ENCODE measurements around the gene CDCA4.

The CDCA4 gene

DNA sequence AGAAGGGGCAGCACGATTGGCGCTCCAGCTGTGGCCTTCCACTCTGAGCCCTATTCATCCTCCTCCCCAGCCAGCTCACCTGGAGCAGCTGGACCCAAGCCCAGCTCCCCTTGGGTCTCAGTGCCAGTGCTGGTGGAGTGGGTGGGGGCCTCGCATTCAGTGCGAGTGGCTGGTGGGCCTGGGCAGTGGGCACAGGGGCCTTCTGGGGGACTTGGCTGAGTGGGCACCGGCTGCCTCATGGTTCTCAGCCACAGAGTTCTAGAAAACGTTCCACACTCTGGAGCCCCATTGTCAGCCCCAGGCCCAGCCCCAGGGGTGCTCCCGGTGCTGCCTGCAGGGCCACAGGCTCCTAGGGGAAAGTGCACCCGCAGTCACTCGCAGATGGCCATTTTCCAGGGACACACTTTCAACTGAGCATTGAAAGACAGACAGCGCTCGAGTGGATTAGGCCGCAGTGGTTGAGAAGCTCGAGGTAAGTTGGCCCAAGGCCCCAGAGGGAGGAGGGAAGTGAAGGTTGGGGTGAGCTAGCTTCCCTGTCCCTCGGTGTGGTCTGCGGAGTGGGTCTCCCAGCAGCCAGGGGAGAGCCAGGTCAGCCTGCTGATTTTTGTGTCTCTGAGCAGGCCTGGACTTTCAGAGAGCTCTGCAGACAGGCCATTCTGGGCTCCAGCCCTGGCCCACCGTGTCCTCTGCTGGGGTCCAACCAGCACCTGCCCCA is 31.5 kb downstream of the CDCA4 start:
- no peaks in the 10 kb centered on the region; the same call in 1 of the 2 replicates for H3K36me3 ChIP-seq (ENCODE audit: control insufficient read depth, insufficient read depth, low read length)
- H3K4me3 ChIP-seq (replicated peaks; ENCODE audit: low read depth, low read length) = no peak overlapping the region
- H3K27me3 ChIP-seq (replicated peaks; ENCODE audit: control insufficient read depth, insufficient read depth, low read length) = no peaks in the 10 kb centered on the region
- no peak for DNase-seq (ENCODE audit: extremely low read depth, insufficient read length)
- TF ChIP-seq, protein P1, sequence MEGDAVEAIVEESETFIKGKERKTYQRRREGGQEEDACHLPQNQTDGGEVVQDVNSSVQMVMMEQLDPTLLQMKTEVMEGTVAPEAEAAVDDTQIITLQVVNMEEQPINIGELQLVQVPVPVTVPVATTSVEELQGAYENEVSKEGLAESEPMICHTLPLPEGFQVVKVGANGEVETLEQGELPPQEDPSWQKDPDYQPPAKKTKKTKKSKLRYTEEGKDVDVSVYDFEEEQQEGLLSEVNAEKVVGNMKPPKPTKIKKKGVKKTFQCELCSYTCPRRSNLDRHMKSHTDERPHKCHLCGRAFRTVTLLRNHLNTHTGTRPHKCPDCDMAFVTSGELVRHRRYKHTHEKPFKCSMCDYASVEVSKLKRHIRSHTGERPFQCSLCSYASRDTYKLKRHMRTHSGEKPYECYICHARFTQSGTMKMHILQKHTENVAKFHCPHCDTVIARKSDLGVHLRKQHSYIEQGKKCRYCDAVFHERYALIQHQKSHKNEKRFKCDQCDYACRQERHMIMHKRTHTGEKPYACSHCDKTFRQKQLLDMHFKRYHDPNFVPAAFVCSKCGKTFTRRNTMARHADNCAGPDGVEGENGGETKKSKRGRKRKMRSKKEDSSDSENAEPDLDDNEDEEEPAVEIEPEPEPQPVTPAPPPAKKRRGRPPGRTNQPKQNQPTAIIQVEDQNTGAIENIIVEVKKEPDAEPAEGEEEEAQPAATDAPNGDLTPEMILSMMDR (IDR thresholded peaks at IDR 0.05; ENCODE audit: insufficient read depth, low read length, poor library complexity, severe bottlenecking) = no peak

DNA sequence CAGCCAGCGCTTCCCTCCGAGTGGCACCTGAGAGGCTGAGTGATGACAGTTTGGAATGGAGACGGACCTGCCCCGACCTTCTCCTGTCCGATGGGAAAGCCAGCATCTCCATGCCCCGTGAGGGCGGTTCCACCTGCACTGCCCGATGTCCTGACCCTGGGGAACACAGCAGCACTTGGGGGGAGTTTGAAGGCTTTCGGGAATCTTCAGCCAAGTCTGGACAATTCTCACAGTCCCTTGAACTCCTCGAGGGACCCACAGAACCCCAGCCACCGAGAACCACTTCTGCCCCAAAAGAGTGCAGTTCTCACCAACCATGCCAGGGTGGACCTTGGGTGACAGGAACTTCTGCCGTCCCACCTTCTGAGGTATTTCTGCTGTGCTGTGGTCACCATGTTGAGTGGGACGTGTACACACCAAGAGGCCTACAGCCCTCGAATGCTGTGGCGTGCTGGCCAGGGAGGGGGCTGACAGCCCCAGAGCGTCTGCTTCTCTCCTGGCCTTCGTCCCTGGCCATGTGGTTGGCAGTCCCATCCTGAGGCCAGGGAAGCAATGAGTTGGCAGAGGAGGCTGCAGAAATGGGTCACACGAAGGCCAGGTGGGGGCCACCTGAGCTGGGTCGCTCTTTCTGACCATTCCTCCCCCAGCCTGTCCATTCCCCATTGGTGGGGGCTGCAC is 34.3 kb downstream of the CDCA4 start:
- DNase-seq (ENCODE audit: extremely low read depth, insufficient read length) = no peak
- TF ChIP-seq, protein P1 (IDR thresholded peaks at IDR 0.05; ENCODE audit: insufficient read depth, low read length, poor library complexity, severe bottlenecking) = no peak
- Histone ChIP-seq H3K4me3 (replicated peaks; ENCODE audit: low read depth, low read length) (peak overlapping the region; percentile 72; the same call in 1 of the 2 replicates), H3K36me3 (ENCODE audit: control insufficient read depth, insufficient read depth, low read length) (no peaks in the 10 kb centered on the region; the same call in 1 of the 2 replicates), H3K27me3 (replicated peaks; ENCODE audit: control insufficient read depth, insufficient read depth, low read length) (no peaks in the 10 kb centered on the region)

DNA sequence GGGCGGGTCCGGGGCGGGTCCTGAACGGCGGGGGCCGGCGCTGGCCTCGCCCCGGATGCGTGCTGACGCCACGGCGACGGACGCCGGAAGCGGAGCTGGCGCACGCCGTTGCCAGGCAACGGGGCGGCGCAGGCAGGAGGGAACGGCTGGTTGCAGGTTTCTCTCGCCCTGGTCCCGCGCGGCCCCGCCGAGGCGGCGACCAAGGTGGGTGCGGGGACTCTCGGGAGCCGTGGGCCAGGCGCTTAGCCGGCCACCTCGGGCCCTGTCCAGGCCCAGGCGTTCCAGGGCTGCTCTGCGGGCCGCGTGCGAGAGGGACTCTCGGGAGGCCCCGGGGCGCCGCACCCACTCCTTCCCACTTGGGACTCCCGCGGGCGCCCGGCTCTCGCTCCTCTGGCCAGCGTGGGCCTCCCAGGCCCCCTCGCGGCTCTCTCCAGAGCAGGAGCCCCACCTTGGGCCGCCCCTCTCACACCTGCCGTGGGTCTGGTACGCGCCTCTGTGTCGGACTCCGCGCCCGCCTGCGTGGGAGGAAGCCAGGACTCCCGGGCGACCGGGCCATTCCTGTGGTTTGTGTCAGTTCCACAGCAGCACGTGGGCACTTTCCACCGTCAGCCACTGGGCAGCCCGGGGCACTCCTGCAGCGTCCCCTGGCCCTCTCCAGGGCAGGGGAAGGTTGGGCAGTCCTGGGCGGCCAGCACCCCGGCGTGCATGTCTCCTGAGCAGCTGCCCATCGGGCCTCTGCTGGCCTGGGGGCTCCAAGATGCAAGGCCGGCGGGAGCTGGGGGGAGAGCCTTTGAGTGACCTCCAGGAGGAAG is 35.0 kb downstream of the CDCA4 start, which contains the start of gene CLBA1:
Gene CLBA1 (plus strand): TSS at position 114 of the 812 bp plus-strand sequence. CDS start 644 bp downstream, at position 758.
- Histone ChIP-seq H3K27me3 (replicated peaks; ENCODE audit: control insufficient read depth, insufficient read depth, low read length) (no peaks in the 10 kb centered on the region), H3K4me3 (replicated peaks; ENCODE audit: low read depth, low read length) (peak within 1 kb of the TSS; percentile 72), H3K36me3 (ENCODE audit: control insufficient read depth, insufficient read depth, low read length) (no peaks in the 10 kb centered on the region; the same call in 1 of the 2 replicates)
- peak; percentile 93 for DNase-seq (ENCODE audit: extremely low read depth, insufficient read length)
- TF ChIP-seq, protein P1 (IDR thresholded peaks at IDR 0.05; ENCODE audit: insufficient read depth, low read length, poor library complexity, severe bottlenecking) = no peak

DNA sequence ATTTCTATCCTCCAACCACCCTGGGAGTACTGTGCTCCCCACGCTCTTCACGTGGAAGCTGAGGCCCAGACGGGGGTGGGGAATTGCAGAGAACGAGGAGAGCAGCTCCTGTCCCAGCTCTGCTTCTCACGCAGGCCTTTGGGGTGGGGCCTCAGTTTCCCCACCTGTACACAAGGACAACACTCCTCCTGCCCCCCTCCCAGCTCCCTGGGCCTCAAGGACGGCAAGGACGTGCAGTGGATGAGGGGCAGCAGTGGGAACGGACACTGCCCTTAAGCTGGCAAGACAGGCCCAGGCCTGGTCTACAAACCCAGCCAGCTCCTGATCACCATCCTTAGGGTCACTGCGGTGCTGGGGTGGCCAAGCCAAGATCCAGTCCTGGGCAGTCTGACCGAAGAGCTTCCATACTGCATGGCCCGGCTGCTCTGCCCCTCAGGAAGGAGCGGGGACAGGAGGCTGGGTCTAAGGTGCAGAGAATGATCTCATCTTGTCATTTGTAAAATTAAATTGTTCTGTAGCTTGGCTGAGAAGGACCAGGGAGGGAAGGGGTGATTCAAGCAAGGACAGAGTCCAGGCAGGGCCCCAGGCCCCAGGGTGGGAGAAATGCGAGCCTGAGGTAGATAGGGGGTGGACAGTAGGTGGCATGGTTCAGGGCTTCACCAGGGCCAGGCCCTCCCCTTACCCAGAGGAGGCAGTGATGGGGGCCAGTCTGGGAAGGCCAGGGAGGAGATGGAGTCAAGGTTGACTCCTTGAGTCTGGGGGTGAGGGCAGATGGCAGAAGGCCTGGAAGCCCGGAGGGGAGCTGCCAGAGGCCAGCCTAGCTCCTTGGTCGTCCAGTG is 36.6 kb downstream of the CDCA4 start:
- no peak overlapping the region for H3K4me3 ChIP-seq (replicated peaks; ENCODE audit: low read depth, low read length)
- H3K27me3 ChIP-seq (replicated peaks; ENCODE audit: control insufficient read depth, insufficient read depth, low read length) = no peaks in the 10 kb centered on the region
- no peak for DNase-seq (ENCODE audit: extremely low read depth, insufficient read length)
- TF ChIP-seq, protein P1 (IDR thresholded peaks at IDR 0.05; ENCODE audit: insufficient read depth, low read length, poor library complexity, severe bottlenecking) = no peak
- no peaks in the 10 kb centered on the region; the same call in 1 of the 2 replicates for H3K36me3 ChIP-seq (ENCODE audit: control insufficient read depth, insufficient read depth, low read length)

DNA sequence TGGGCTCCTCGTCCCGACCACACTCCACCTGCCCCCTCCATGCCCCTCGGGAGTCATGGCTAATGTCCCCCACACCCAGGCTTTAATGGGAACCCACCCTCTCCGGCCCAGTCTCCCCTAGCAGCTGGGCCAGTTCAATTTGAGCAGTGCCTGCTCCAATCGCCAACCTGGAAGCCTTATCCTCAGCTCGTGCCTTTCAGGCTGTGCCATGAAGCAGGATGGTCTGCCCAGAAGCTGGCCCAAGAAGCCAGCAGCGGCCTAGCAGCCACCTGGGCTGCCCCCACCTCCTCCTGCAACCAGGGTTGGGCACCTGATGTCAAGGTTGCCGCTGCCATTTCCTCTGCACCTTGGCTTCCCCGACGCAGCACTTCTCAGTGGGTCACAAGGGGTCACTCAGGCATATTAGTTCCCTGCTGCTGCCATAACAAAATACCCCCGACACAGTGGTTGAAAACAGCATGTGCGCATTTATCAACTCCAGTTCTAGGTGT is 37.6 kb downstream of the CDCA4 start:
- Histone ChIP-seq H3K36me3 (ENCODE audit: control insufficient read depth, insufficient read depth, low read length) (no peaks in the 10 kb centered on the region), H3K27me3 (replicated peaks; ENCODE audit: control insufficient read depth, insufficient read depth, low read length) (peaks cover 1% of the 10 kb centered on the region; the same call in 1 of the 2 replicates), H3K4me3 (replicated peaks; ENCODE audit: low read depth, low read length) (no peak overlapping the region)
- DNase-seq (ENCODE audit: extremely low read depth, insufficient read length) = no peak
- TF ChIP-seq, protein P1 (IDR thresholded peaks at IDR 0.05; ENCODE audit: insufficient read depth, low read length, poor library complexity, severe bottlenecking) = no peak

All from GM06990 (cell line).